ENCODE results near the gene PCDHGB6. TPM values are rescaled to one million over a fixed set of nuclear protein-coding genes. Genes with fewer than 3 reads are reported as not detected.
A peak's percentile ranks its signal among the peaks of the same experiment; 100 is the strongest.
"Not testable (repeated sequence)": the region's sequence is repeated elsewhere in the genome, so short reads cannot be mapped to it uniquely, and the experiment has no call there.

The PCDHGB6 gene
- total RNA-seq (2014; rRNA removed; shearing (Covaris generic)): 0.10 and 0.33 TPM in 2 replicates

- not testable (repeated sequence) for DNase-seq (ENCODE audit: low spot score)
Observed at GRCh38 chr5:141407790-141408505, at the start of gene PCDHGB6. Gene PCDHGB6, plus strand, starts transcription at chr5:141408021. Its CDS starts 182 bp downstream, at chr5:141408203.

GRCh38 chr5:141359790-141360426, 47.9 kb upstream of the PCDHGB6 start, which contains the start of gene PCDHGB2:
Gene PCDHGB2, plus strand, starts transcription at chr5:141359994. Its CDS starts 142 bp downstream, at chr5:141360136.
- peak; percentile 27 for DNase-seq (ENCODE audit: low spot score)

GRCh38 chr5:141360685-141361084, 47.1 kb upstream of the PCDHGB6 start:
- no peak for DNase-seq (ENCODE audit: low spot score)

GRCh38 chr5:141362719-141363118, 45.1 kb upstream of the PCDHGB6 start:
- DNase-seq (ENCODE audit: low spot score): no peak

DNA sequence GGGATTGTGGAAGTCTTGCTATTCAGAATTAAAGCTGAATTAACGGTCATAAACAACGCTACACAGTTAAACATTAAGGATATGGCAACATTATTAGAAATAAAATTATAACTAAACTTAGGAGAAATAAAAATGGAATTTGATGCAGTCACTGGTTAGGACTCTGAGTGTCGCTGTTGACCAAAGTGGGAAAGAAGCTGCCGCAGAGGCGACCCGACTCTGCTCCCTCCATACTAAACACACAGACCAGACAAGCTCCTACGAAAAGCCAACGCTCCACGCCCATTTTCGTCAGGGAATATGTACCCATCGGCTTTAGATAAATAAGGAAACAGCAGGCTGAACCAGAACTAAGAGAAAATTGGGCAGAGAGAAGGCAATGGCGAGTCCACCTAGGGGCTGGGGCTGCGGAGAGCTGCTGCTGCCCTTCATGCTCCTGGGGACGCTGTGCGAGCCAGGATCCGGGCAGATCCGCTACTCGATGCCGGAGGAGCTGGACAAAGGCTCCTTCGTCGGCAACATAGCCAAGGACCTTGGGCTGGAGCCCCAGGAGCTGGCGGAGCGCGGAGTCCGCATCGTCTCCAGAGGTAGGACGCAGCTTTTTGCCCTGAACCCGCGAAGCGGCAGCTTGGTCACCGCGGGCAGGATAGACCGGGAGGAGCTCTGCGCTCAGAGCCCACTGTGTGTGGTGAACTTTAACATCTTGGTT, 43.7 kb upstream of the PCDHGB6 start, which contains the start of gene PCDHGA5:
Gene PCDHGA5, plus strand, starts transcription at position 211 of the 709 bp plus-strand sequence. Its CDS starts 169 bp downstream, at position 380.
- no peak for DNase-seq (ENCODE audit: low spot score)

- DNase-seq (ENCODE audit: low spot score): no peak
Observed at GRCh38 chr5:141366016-141366896, 41.6 kb upstream of the PCDHGB6 start.

- DNase-seq (ENCODE audit: low spot score): no peak
Observed at GRCh38 chr5:141369994-141370848, 37.6 kb upstream of the PCDHGB6 start, which contains the start of gene PCDHGB3. Gene PCDHGB3, plus strand, starts transcription at chr5:141370242. Its CDS starts 153 bp downstream, at chr5:141370395.

DNA sequence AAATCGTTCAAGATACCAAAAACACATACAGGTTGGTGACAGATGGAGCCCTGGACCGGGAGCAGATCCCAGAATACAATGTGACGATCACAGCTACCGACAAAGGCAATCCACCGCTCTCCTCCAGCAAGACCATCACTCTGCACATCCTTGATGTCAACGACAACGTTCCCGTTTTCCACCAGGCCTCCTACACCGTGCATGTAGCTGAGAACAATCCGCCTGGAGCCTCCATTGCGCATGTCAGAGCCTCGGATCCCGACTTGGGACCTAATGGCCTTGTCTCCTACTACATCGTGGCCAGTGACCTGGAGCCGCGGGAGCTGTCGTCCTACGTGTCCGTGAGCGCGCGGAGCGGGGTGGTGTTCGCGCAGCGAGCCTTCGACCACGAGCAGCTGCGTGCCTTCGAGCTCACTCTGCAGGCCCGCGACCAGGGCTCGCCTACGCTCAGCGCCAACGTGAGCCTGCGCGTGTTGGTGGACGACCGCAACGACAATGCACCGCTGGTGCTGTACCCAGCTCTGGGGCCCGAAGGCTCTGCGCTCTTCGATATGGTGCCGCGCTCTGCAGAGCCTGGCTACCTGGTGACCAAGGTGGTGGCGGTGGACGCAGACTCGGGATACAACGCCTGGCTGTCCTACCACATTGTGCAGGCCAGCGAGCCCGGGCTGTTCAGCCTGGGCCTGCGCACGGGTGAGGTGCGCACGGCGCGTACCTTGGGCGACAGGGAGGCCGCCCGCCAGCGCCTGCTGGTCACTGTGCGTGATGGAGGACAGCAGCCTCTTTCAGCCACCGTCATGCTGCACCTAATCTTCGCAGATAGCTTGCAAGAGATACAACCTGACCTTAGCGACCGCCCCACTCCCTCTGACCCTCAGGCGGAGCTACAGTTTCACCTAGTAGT, 36.0 kb upstream of the PCDHGB6 start:
- no peak for DNase-seq (ENCODE audit: low spot score)

DNA sequence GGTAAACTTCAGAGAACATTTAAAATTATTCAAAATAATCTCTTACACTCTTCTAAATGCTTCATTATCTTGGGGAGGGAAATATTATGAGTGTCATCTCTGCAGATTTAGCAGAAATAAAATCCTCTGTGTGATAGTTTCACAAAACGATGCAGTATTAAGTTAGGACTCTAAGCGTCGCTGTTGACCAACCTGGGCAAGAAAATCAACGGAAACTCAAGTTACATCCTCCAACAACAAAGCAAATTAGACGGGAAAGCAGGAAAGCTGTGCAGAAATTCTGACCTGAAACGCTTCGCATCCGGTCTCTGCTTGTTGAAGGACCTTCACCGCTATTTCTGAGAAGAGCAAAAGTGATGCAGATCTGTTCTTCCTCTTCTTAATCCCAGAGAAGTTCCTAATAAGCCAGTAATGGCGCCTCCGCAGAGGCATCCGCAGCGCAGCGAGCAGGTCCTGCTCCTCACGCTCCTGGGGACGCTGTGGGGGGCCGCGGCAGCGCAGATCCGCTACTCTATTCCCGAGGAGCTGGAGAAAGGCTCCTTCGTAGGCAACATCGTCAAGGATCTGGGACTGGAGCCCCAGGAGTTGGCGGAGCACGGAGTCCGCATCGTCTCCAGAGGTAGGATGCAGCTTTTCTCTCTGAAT, 34.0 kb upstream of the PCDHGB6 start, which contains the start of gene PCDHGA6:
Gene PCDHGA6, plus strand, starts transcription at position 219 of the 645 bp plus-strand sequence. Its CDS starts 193 bp downstream, at position 412.
- no peak for DNase-seq (ENCODE audit: low spot score)

- no peak for DNase-seq (ENCODE audit: low spot score)
Observed at GRCh38 chr5:141374627-141375026, 33.2 kb upstream of the PCDHGB6 start.

GRCh38 chr5:141375444-141376155, 32.2 kb upstream of the PCDHGB6 start:
- DNase-seq (ENCODE audit: low spot score): not testable (repeated sequence)

- DNase-seq (ENCODE audit: low spot score): no peak
Observed at GRCh38 chr5:141382469-141383294, 25.1 kb upstream of the PCDHGB6 start, which contains the start of gene PCDHGA7. Gene PCDHGA7, plus strand, starts transcription at chr5:141382742. Its CDS starts 158 bp downstream, at chr5:141382900.

DNA sequence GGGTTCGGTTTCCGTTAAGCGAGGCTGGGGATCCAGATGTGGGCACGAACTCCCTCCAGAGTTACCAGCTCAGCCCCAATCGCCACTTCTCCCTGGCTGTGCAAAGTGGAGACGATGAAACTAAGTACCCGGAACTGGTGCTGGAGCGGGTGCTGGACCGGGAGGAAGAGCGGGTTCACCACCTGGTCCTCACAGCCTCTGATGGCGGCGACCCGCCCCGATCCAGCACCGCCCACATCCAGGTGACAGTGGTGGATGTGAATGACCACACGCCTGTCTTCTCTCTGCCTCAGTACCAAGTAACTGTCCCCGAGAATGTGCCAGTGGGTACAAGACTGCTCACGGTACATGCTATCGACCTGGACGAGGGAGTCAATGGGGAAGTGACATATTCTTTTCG, 24.5 kb upstream of the PCDHGB6 start:
- DNase-seq (ENCODE audit: low spot score): no peak

DNA sequence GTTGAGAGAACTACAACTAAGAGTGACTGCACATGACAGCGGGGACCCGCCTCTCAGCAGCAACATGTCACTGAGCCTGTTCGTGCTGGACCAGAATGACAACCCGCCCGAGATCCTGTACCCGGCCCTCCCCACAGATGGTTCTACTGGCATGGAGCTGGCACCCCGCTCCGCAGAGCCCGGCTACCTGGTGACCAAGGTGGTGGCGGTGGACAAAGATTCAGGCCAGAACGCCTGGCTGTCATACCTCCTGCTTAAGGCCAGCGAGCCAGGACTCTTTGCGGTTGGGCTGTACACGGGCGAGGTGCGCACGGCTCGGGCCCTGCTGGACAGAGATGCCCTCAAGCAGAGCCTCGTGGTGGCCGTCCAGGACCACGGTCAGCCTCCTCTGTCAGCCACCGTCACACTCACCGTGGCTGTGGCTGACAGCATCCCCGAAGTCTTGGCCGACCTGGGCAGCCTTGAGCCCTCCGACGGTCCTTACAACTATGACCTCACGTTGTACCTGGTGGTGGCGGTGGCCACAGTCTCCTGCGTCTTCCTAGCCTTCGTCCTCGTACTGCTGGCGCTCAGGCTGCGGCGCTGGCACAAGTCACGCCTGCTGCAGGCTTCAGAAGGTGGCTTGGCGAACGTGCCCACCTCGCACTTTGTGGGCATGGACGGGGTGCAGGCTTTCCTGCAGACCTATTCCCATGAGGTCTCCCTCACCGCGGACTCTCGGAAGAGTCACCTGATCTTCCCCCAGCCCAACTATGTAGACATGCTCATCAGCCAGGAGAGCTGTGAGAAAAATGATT, 23.2 kb upstream of the PCDHGB6 start:
- no peak for DNase-seq (ENCODE audit: low spot score)

- DNase-seq (ENCODE audit: low spot score): not testable (repeated sequence)
Observed at GRCh38 chr5:141387557-141388311, 20.1 kb upstream of the PCDHGB6 start, which contains the start of gene PCDHGB4. Gene PCDHGB4, plus strand, starts transcription at chr5:141387698. Its CDS starts 187 bp downstream, at chr5:141387885.
